Measurements from ENCODE around the gene PSRC1. TPM values are rescaled to one million over a fixed set of nuclear protein-coding genes. Genes with fewer than 3 reads are reported as not detected.

PSRC1 gene
- total and polyA plus RNA-seq, 2 of the 8 experiments (the other 6 are each of a cell fraction or from before 2014, with no cell fraction given) = 56.1 to 67.3 TPM

DNA sequence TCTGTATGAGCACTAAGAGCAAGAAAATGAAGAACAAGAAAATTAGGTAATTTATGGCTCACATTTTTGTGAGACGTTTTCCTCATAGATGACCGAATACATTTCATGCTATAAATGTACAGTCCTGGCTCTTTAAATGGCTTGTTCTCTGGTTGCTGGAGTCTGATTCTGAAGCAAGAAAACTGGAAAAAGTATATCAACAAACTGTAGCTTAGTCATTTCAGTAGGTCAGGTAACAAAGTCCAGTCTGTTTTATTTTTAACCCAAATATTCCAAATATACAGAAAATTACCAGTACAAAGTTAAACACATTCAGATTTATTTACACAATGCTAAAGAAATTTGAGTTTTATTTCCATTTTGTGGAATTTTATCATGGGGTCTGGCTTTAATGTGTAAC lies 26.4 kb upstream of the PSRC1 start:
- Histone ChIP-seq H3K79me2 (ENCODE audit: control insufficient read depth in 1 of 2, insufficient read depth in 2 of 2, low read length in 2 of 2) (no peaks in the 10 kb centered on the region), H3K23me2 (ENCODE audit: low read depth, low read length) (no peaks in the 10 kb centered on the region), H3K27me3 (replicated peaks in 1 of 4; ENCODE audit: control insufficient read depth in 3 of 4, extremely low read depth in 1 of 4, insufficient read depth in 3 of 4, low read length in 3 of 4) (no peaks in the 10 kb centered on the region), H3K23ac (ENCODE audit: insufficient read length) (no peak overlapping the region), H3K36me3 (ENCODE audit: control insufficient read depth in 2 of 4, insufficient read depth in 4 of 4, low read length in 3 of 4) (peaks cover 0 to 21% (median 3%) of the 10 kb centered on the region in 4 experiments; a peak in 4 of 8 replicates), H3K4me3 (ENCODE audit: extremely low read depth in 1 of 4, insufficient read depth in 2 of 4, low read depth in 3 of 4, low read length in 4 of 4) (no peak overlapping the region), H2BK5ac (ENCODE audit: low read depth, low read length) (no peak overlapping the region), H2BK120ac (replicated peaks; ENCODE audit: low read depth, low read length) (no peak overlapping the region), H3K18ac (ENCODE audit: extremely low read depth, low read length) (no peak overlapping the region), H3K79me1 (ENCODE audit: low read depth, low read length) (no peaks in the 10 kb centered on the region), H4K5ac (ENCODE audit: insufficient read length, low read depth, low read length) (no peak overlapping the region), H4K91ac (replicated peaks; ENCODE audit: insufficient read length, low read length) (no peak overlapping the region), H2AFZ (ENCODE audit: low read length) (no peak overlapping the region), H2BK12ac (ENCODE audit: low read depth, low read length) (no peak overlapping the region), H3K27ac (ENCODE audit: low read depth, low read length) (no peak overlapping the region), H3K56ac (replicated peaks; ENCODE audit: insufficient read length, low read depth, low read length) (no peak overlapping the region), H4K8ac (ENCODE audit: extremely low read depth, insufficient read depth, low read length) (no peak overlapping the region), H3K4me1 (replicated peaks in 1 of 4; ENCODE audit: control insufficient read depth in 3 of 4, insufficient read depth in 4 of 4, low read length in 3 of 4) (peaks cover 0 to 9% (median 3%) of the 10 kb centered on the region in 4 experiments; a peak in 2 of 7 replicates), H4K20me1 (replicated peaks in 1 of 2; ENCODE audit: control insufficient read depth in 1 of 2, insufficient read depth in 2 of 2, low read length in 2 of 2) (no peaks in the 10 kb centered on the region), H2BK15ac (ENCODE audit: low read length) (no peak overlapping the region), H3K9me3 (ENCODE audit: insufficient read depth in 2 of 2, low read depth in 1 of 2, low read length in 1 of 2) (no peaks in the 10 kb centered on the region), H3K4me2 (ENCODE audit: insufficient read depth in 1 of 2, low read depth in 2 of 2, low read length in 2 of 2) (no peak overlapping the region), H3K14ac (ENCODE audit: insufficient read length) (no peak overlapping the region), H2BK20ac (ENCODE audit: low read length) (no peak overlapping the region), H3K9ac (replicated peaks in 1 of 4; ENCODE audit: extremely low read depth in 1 of 4, low read depth in 3 of 4, low read length in 3 of 4) (no peak overlapping the region), H2AK5ac (ENCODE audit: low read depth, low read length) (no peak overlapping the region), H3K4ac (replicated peaks; ENCODE audit: insufficient read length, low read depth, low read length) (no peak overlapping the region)
- DNase-seq (ENCODE audit: low read depth in 1 of 2, low spot score in 2 of 2) = no peak
- ChIA-PET CTCF (ENCODE audit: partially characterized antibody) (interaction anchor here (0.7 to 5.6 kb wide), 5 partner anchors 13 to 92 kb away, joined by 3 to 34 read pairs (median 3); partner anchors contain the start of genes PSRC1 and SORT1), POLR2A (ENCODE audit: partially characterized antibody) (no interaction called here)
- WGBS, 2 experiments (ENCODE audit: extremely low coverage in 1 of 2, insufficient coverage in 1 of 2, insufficient read length in 1 of 2, insufficient replicate concordance in 2 of 2, low coverage in 1 of 2, low lambda C conversion rate in 2 of 2, missing lambda C conversion rate in 1 of 2) = 90% methylated on average over 2 of the region's 2 CpGs; no CpG with 5 or more reads in 1 of the 2 experiments
- FAIRE-seq = no peak
- TF ChIP-seq CHD1 (IDR thresholded peaks at IDR 0.05; ENCODE audit: low read depth, low read length) (no peak), MAFK (IDR thresholded peaks at IDR 0.05; ENCODE audit: low read depth, low read length) (no peak)
